Trophoblast cell (in vitro differentiated cells and primary cell): ENCODE measurements around the gene NGB.

Experiments
- DNase-seq, 2 donors: peaks; one replicate each; pipeline ENCODE4 v3.0.0-alpha.2; 2016
- H2AFZ ChIP-seq: 2 replicates; pipeline ENCODE4 v1.6.1; 2013; ENCODE audit warnings: low read length, moderate library complexity, mild to moderate bottlenecking; ENCODE audit not compliant: insufficient read depth, poor library complexity
- H2AK5ac ChIP-seq: 2 replicates; pipeline ENCODE4 v1.6.1; 2013; ENCODE audit warnings: mild to moderate bottlenecking, low read length
- H2BK120ac ChIP-seq: 2 replicates; pipeline ENCODE4 v1.6.1; 2013; ENCODE audit warnings: low read length, mild to moderate bottlenecking, moderate library complexity; ENCODE audit not compliant: insufficient read depth, poor library complexity
- H2BK12ac ChIP-seq: 2 replicates; pipeline ENCODE4 v1.6.1; 2013; ENCODE audit warnings: mild to moderate bottlenecking, low read length, moderate library complexity
- H2BK5ac ChIP-seq: 2 replicates; pipeline ENCODE4 v1.6.1; 2013; ENCODE audit warnings: low read length, low read depth, moderate library complexity, mild to moderate bottlenecking; ENCODE audit not compliant: poor library complexity
- H3K14ac ChIP-seq: 2 replicates; pipeline ENCODE4 v1.6.1; 2013; ENCODE audit warnings: mild to moderate bottlenecking, low read length
- H3K18ac ChIP-seq: 2 replicates; pipeline ENCODE4 v1.6.1; 2013; ENCODE audit warnings: mild to moderate bottlenecking, low read length
- H3K23ac ChIP-seq: 2 replicates; pipeline ENCODE4 v1.6.1; 2013; ENCODE audit warnings: low read length
- H3K27ac ChIP-seq: 2 replicates; pipeline ENCODE4 v1.5.1; 2013; ENCODE audit warnings: low read depth, mild to moderate bottlenecking, inconsistent platforms, low read length, moderate library complexity
- H3K27me3 ChIP-seq: 2 replicates; pipeline ENCODE4 v1.6.1; 2013; ENCODE audit warnings: inconsistent platforms, mild to moderate bottlenecking, low read length, moderate library complexity; ENCODE audit not compliant: insufficient read depth
- H3K36me3 ChIP-seq, 2 experiments: 1 replicate in 1 of 2; 2 replicates in 1 of 2; pipeline ENCODE4 v1.6.1; 2013; ENCODE audit warnings: low read length in 2 of 2, mild to moderate bottlenecking in 2 of 2, moderate library complexity in 1 of 2; ENCODE audit not compliant: insufficient read depth in 2 of 2, control insufficient read depth in 1 of 2
- H3K4ac ChIP-seq: 2 replicates; pipeline ENCODE4 v1.6.1; 2013; ENCODE audit warnings: low read depth, mild to moderate bottlenecking, low read length, moderate library complexity
- H3K4me1 ChIP-seq, 2 experiments: 1 replicate in 1 of 2; 2 replicates in 1 of 2; pipeline ENCODE4 v1.6.1; 2013; ENCODE audit warnings: low read length in 2 of 2, mild to moderate bottlenecking in 2 of 2, moderate library complexity in 1 of 2; ENCODE audit not compliant: insufficient read depth in 2 of 2, control insufficient read depth in 1 of 2
- H3K4me2 ChIP-seq: 2 replicates; pipeline ENCODE4 v1.6.1; 2013; ENCODE audit warnings: inconsistent platforms, mild to moderate bottlenecking, low read length, moderate library complexity
- H3K4me3 ChIP-seq: 2 replicates; pipeline ENCODE4 v1.5.1; 2013; ENCODE audit warnings: mild to moderate bottlenecking, low read depth, low read length, inconsistent platforms
- H3K79me1 ChIP-seq: one replicate; pipeline ENCODE4 v1.6.1; 2013; ENCODE audit warnings: low read length
- H3K79me2 ChIP-seq: 2 replicates; pipeline ENCODE4 v1.6.1; 2013; ENCODE audit warnings: low read length, mild to moderate bottlenecking; ENCODE audit not compliant: control insufficient read depth, insufficient read depth, poor library complexity
- H3K9ac ChIP-seq: 2 replicates; pipeline ENCODE4 v1.6.1; 2013; ENCODE audit warnings: mild to moderate bottlenecking, low read length
- H3K9me3 ChIP-seq: 2 replicates; pipeline ENCODE4 v1.6.1; 2013; ENCODE audit warnings: low read depth, mild to moderate bottlenecking, control low read depth, inconsistent platforms, low read length; ENCODE audit not compliant: insufficient read depth
- H4K12ac ChIP-seq: 2 replicates; pipeline ENCODE4 v1.6.1; 2013; ENCODE audit warnings: low read depth, mild to moderate bottlenecking, low read length, moderate library complexity
- H4K8ac ChIP-seq: 2 replicates; pipeline ENCODE4 v1.6.1; 2013; ENCODE audit warnings: low read depth, mild to moderate bottlenecking, low read length, moderate library complexity
- H4K91ac ChIP-seq: one replicate; pipeline ENCODE4 v1.6.1; 2013; ENCODE audit warnings: low read depth, mild to moderate bottlenecking, low read length, moderate library complexity
- WGBS: extraction: QIAGEN DNeasy Blood & Tissue Kit; methylation state at CpG from one replicate; pipeline ENCODE4 v1.1.7; 2013; ENCODE audit warnings: missing lambda C conversion rate; ENCODE audit not compliant: insufficient read length, insufficient coverage; ENCODE audit errors: extremely low coverage; 5-methylcytosine and 5-hydroxymethylcytosine counted together

Gene NGB

DNA sequence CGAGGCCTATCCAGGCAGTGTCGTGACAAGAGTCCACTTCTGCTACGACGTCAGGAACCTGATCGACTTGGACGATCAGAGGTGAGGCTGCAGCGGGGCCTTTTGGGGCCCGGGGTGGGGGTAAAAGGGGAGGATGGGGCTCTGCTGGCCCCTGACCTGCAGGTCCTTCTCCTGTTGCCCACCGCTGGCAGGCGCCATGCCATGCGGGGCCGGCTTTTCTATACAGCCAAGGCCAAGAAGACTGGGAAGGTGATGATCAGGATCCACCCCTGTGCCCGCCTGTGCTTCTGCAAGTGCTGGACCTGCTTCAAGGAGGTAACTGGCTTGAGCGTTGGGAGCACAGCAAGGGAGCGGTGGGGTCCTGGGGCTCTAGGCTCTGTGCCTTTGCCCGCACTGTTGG is 31.6 kb downstream of the NGB start:
- no peak for DNase-seq
- Histone ChIP-seq H3K18ac (no peak overlapping the region), H3K27ac (no peak overlapping the region), H3K27me3 (no peaks in the 10 kb centered on the region), H3K9me3 (peaks cover 2% of the 10 kb centered on the region), H4K12ac (no peak overlapping the region), H3K4me1 (no peaks in the 10 kb centered on the region), H2BK12ac (no peak overlapping the region), H2AK5ac (no peak overlapping the region), H3K79me2 (no peaks in the 10 kb centered on the region), H3K4ac (no peak overlapping the region), H3K9ac (no peak overlapping the region), H3K4me2 (no peak overlapping the region), H2BK120ac (no peak overlapping the region), H4K8ac (no peak overlapping the region), H3K14ac (no peak overlapping the region), H3K4me3 (no peak overlapping the region), H2BK5ac (no peak overlapping the region), H4K91ac (no peak overlapping the region), H2AFZ (no peak overlapping the region), H3K36me3 (no peaks in the 10 kb centered on the region), H3K79me1 (no peaks in the 10 kb centered on the region), H3K23ac (no peak overlapping the region)
- no CpG with 5 or more reads among the region's 16 CpGs for WGBS

DNA sequence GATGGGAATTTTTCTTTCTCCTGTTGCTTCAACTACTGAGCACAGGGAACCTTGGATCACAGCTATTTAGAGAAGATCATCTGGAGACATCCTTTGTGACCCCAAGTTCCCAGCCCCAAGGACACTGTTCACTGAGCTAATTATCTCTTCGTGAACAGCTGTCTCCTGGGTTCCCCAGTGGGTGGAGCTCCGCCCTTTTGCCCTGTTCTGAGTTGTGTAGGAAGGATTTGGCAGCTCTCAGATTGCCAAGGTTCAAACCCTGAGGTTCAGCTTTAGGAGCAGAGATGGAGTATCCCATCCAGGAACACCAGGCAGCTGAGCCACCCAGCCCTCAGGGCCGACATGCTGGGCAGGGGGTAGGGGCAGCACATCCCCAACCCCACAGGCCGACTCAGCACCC is 32.0 kb downstream of the NGB start:
- WGBS = no CpG with 5 or more reads among the region's 4 CpGs
- H3K79me1 ChIP-seq = no peaks in the 10 kb centered on the region
- no peak overlapping the region for H2AFZ ChIP-seq
- H4K91ac ChIP-seq = no peak overlapping the region
- no peak overlapping the region for H2AK5ac ChIP-seq
- no peak overlapping the region for H4K8ac ChIP-seq
- H3K27ac ChIP-seq = no peak overlapping the region
- H3K18ac ChIP-seq = no peak overlapping the region
- no peak overlapping the region for H2BK120ac ChIP-seq
- H3K36me3 ChIP-seq = no peaks in the 10 kb centered on the region
- H3K4ac ChIP-seq = no peak overlapping the region
- no peak overlapping the region for H2BK12ac ChIP-seq
- H3K4me3 ChIP-seq = no peak overlapping the region
- no peak for DNase-seq
- no peaks in the 10 kb centered on the region for H3K27me3 ChIP-seq
- no peak overlapping the region for H4K12ac ChIP-seq
- no peak overlapping the region for H3K23ac ChIP-seq
- H3K79me2 ChIP-seq = no peaks in the 10 kb centered on the region
- no peak overlapping the region for H2BK5ac ChIP-seq
- no peak overlapping the region for H3K14ac ChIP-seq
- H3K9me3 ChIP-seq = peaks cover 2% of the 10 kb centered on the region
- no peak overlapping the region for H3K4me2 ChIP-seq
- no peak overlapping the region for H3K9ac ChIP-seq
- H3K4me1 ChIP-seq = no peaks in the 10 kb centered on the region

DNA sequence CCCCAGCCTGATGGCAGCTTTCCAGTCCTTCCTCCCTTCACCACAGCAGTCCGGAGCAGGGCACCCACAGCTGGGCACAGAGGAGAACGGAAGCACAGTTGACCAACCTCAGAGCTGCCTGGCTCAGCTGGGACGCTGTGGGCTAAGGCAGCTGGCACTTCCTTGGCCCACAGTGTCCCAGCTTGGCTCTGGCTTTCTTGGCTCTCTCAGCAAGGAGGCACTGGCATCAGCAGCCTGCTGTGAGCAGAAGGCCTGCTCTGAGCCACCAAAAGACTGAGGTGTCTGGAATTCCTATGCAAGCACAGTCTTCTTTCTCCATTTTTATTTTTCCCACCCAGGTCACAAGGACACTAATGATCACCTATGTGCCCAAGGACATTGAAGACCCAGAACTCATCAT is 32.6 kb downstream of the NGB start:
- Histone ChIP-seq H4K12ac (no peak overlapping the region), H3K4me3 (peak overlapping the region; percentile 25), H3K4ac (no peak overlapping the region), H3K23ac (no peak overlapping the region), H3K79me2 (no peaks in the 10 kb centered on the region), H3K9me3 (no peaks in the 10 kb centered on the region), H2BK5ac (no peak overlapping the region), H2BK120ac (no peak overlapping the region), H3K79me1 (no peaks in the 10 kb centered on the region), H4K91ac (no peak overlapping the region), H3K27ac (no peak overlapping the region), H2AK5ac (no peak overlapping the region), H2BK12ac (no peak overlapping the region), H3K36me3 (no peaks in the 10 kb centered on the region), H3K18ac (no peak overlapping the region), H4K8ac (no peak overlapping the region), H3K14ac (no peak overlapping the region), H3K9ac (no peak overlapping the region), H3K4me2 (no peak overlapping the region), H3K4me1 (no peaks in the 10 kb centered on the region), H2AFZ (no peak overlapping the region), H3K27me3 (no peaks in the 10 kb centered on the region)
- WGBS = no CpG with 5 or more reads among the region's 3 CpGs
- DNase-seq = no peak

DNA sequence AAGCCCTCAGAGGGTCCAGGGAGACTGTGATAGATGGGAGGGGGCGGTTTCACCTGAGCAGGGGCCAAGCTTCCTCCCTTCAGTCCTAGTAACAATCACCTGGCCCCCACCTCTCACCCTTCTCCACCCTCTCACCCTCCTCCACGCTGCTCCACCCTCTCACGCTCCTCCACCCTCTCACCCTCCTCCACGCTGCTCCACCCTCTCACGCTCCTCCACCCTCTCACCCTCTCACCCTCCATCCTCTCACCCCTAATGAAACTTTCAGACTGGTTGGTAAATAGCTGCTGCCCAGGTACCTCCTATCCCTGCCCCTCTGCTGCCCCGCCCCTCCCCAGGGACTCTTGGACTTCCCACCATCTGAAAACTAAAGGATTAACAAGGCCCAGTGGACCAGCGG is 34.2 kb downstream of the NGB start:
- H3K18ac ChIP-seq = no peak overlapping the region
- H3K27me3 ChIP-seq = no peaks in the 10 kb centered on the region
- H2AK5ac ChIP-seq = no peak overlapping the region
- no peak overlapping the region for H3K9ac ChIP-seq
- DNase-seq = no peak
- no peak overlapping the region for H3K23ac ChIP-seq
- H3K79me1 ChIP-seq = no peaks in the 10 kb centered on the region
- 100% methylated on average over 2 of the region's 7 CpGs for WGBS
- H3K36me3 ChIP-seq = no peaks in the 10 kb centered on the region
- no peak overlapping the region for H3K27ac ChIP-seq
- H4K8ac ChIP-seq = no peak overlapping the region
- H3K9me3 ChIP-seq = no peaks in the 10 kb centered on the region
- no peak overlapping the region for H2BK120ac ChIP-seq
- no peak overlapping the region for H4K91ac ChIP-seq
- H3K4me1 ChIP-seq = no peaks in the 10 kb centered on the region
- H2BK12ac ChIP-seq = no peak overlapping the region
- H3K4me3 ChIP-seq = no peak overlapping the region
- no peak overlapping the region for H3K14ac ChIP-seq
- H2BK5ac ChIP-seq = no peak overlapping the region
- no peaks in the 10 kb centered on the region for H3K79me2 ChIP-seq
- H3K4ac ChIP-seq = no peak overlapping the region
- no peak overlapping the region for H2AFZ ChIP-seq
- H3K4me2 ChIP-seq = no peak overlapping the region
- H4K12ac ChIP-seq = no peak overlapping the region
